SK-N-SH (cell line): ENCODE measurements around the gene GDA. TPM values are rescaled to one million over a fixed set of nuclear protein-coding genes. Genes with fewer than 3 reads are reported as not detected.
A peak's percentile ranks its signal among the peaks of the same experiment; 100 is the strongest.
"Not testable (repeated sequence)": the region's sequence is repeated elsewhere in the genome, so short reads cannot be mapped to it uniquely, and the experiment has no call there.

Experiments used
- CTCF ChIA-PET: fragments of 300-600, 350-600 bp; formaldehyde crosslinking; extraction: SDS; loops from one replicate; lab custom pipeline; 2021; lab: Yijun Ruan, JAX
- POLR2A ChIA-PET: fragments of 350-600 bp; sonication (Branson Sonifier 250); formaldehyde crosslinking; extraction: SDS; loops from one replicate; lab custom pipeline; 2020; ENCODE audit warnings: antibody characterized with exemption, inconsistent platforms; lab: Yijun Ruan, JAX
- DNase-seq: peaks from one replicate; pipeline ENCODE4 v3.0.0; 2012
- H2AFZ ChIP-seq: fragments of 200-600 bp; sonication (generic); 2 replicates; pipeline ENCODE4 v1.8.1; 2016; ENCODE audit warnings: antibody characterized with exemption, mild to moderate bottlenecking, low read depth
- H3F3A ChIP-seq: fragments of 200-600 bp; sonication (generic); replicated peaks from 2 replicates; pipeline ENCODE3; 2016; ENCODE audit warnings: antibody characterized with exemption, mild to moderate bottlenecking; ENCODE audit not compliant: insufficient read depth
- H3K27ac ChIP-seq, 2 experiments: fragments of 200-500 bp in 1 of 2; fragments of 200-600 bp in 1 of 2; sonication (Bioruptor generic) in 1 of 2; sonication (generic), shearing (Covaris generic) in 1 of 2; 2 replicates each; pipeline versions ENCODE4 v1.5.1 to v1.6.1; 2014 to 2016; ENCODE audit warnings: low read depth in 2 of 2, inconsistent platforms in 1 of 2, low read length in 1 of 2, mild to moderate bottlenecking in 1 of 2, mixed read lengths in 1 of 2
- H3K27me3 ChIP-seq: fragments of 200-600 bp; sonication (generic), shearing (Covaris generic); 2 replicates; pipeline ENCODE4 v1.6.1; 2016; ENCODE audit warnings: mixed run types; ENCODE audit not compliant: insufficient read depth
- H3K36me3 ChIP-seq, 2 experiments: fragments of 200-500 bp in 1 of 2; fragments of 200-600 bp in 1 of 2; sonication (Bioruptor generic) in 1 of 2; sonication (generic) in 1 of 2; replicated peaks in 1 of 2; 2 replicates each; pipeline versions ENCODE3 to v1.5.1; 2014 to 2016; ENCODE audit warnings: low read length in 1 of 2, mild to moderate bottlenecking in 1 of 2; ENCODE audit not compliant: insufficient read depth in 2 of 2, control insufficient read depth in 1 of 2
- H3K4me1 ChIP-seq, 2 experiments: fragments of 200-500 bp in 1 of 2; fragments of 200-600 bp in 1 of 2; sonication (Bioruptor generic) in 1 of 2; sonication (generic), shearing (Covaris generic) in 1 of 2; 2 replicates each; pipeline versions ENCODE4 v1.5.1 to v1.6.1; 2014 to 2016; ENCODE audit warnings: low read depth in 1 of 2, low read length in 1 of 2, mixed run types in 1 of 2; ENCODE audit not compliant: insufficient read depth in 2 of 2, control insufficient read depth in 1 of 2
- H3K4me2 ChIP-seq: fragments of 200-600 bp; sonication (generic), shearing (Covaris generic); 2 replicates; pipeline ENCODE4 v1.6.1; 2017; ENCODE audit warnings: mixed run types
- H3K4me3 ChIP-seq, 2 experiments: fragments of 200-500 bp in 1 of 2; fragments of 200-600 bp in 1 of 2; sonication (Bioruptor generic) in 1 of 2; sonication (generic), shearing (Covaris generic) in 1 of 2; 2 replicates each; pipeline versions ENCODE4 v1.5.1 to v1.8.1; 2014 to 2016; ENCODE audit warnings: low read depth in 2 of 2, inconsistent platforms in 1 of 2, low read length in 1 of 2, mild to moderate bottlenecking in 1 of 2, mixed read lengths in 1 of 2, moderate library complexity in 1 of 2
- H3K79me2 ChIP-seq: fragments of 200-600 bp; sonication (generic); 2 replicates; pipeline ENCODE4 v1.8.1; 2017; ENCODE audit warnings: mild to moderate bottlenecking; ENCODE audit not compliant: insufficient read depth
- H3K9ac ChIP-seq: fragments of 200-600 bp; sonication (generic); 2 replicates; pipeline ENCODE4 v1.6.1; 2017; ENCODE audit warnings: mixed run types
- H3K9me2 ChIP-seq: fragments of 200-600 bp; sonication (generic); 2 replicates; pipeline ENCODE4 v1.6.1; 2017; ENCODE audit warnings: mixed run types
- H3K9me3 ChIP-seq: fragments of 200-600 bp; sonication (generic); 2 replicates; pipeline ENCODE4 v1.6.1; 2017; ENCODE audit warnings: mixed run types, mild to moderate bottlenecking, moderate library complexity
- H4K20me1 ChIP-seq: fragments of 200-600 bp; sonication (generic); 2 replicates; pipeline ENCODE4 v1.6.1; 2017; ENCODE audit warnings: mild to moderate bottlenecking, mixed run types; ENCODE audit not compliant: insufficient read depth
- FOXM1 ChIP-seq: IDR thresholded peaks from 2 replicates; pipeline ENCODE4 v1.4.0; 2012; ENCODE audit warnings: low read depth, mild to moderate bottlenecking
- JUND ChIP-seq: IDR thresholded peaks from 2 replicates; pipeline ENCODE4 v1.4.0; 2012
- NFIC ChIP-seq: IDR thresholded peaks from 2 replicates; pipeline ENCODE4 v1.4.0; 2012; ENCODE audit warnings: borderline replicate concordance
- POLR2AphosphoS5 ChIP-seq: IDR thresholded peaks from 2 replicates; pipeline ENCODE4 v1.6.1; 2012; ENCODE audit warnings: low read depth, low read length
- RAD21 ChIP-seq: IDR thresholded peaks from 2 replicates; pipeline ENCODE4 v1.6.1; 2012; ENCODE audit warnings: mild to moderate bottlenecking, low read length
- RXRA ChIP-seq: IDR thresholded peaks from 2 replicates; pipeline ENCODE4 v1.4.0; 2012; ENCODE audit warnings: low read depth, mild to moderate bottlenecking, borderline replicate concordance
- SMC3 ChIP-seq: IDR thresholded peaks from 2 replicates; pipeline ENCODE4 v1.6.1; 2012; ENCODE audit warnings: low read depth, low read length, improper control_type of control experiment
- WGBS: methylation state at CpG from one replicate; pipeline ENCODE4 v1.1.6; 2017; ENCODE audit warnings: low lambda C conversion rate; 5-methylcytosine and 5-hydroxymethylcytosine counted together
- polyA plus RNA-seq, 3 experiments: library from polyadenylated mRNA; depleted of rRNA; stranded (reverse); fragments of >200 nt; gene quantifications; 2 replicates each; pipeline ENCODE4 v1.2.3, GENCODE V29; 2012
- TF ChIP-seq, protein P1 (sequence below): fragments of 200-600 bp; sonication (generic); IDR thresholded peaks from 2 replicates; pipeline ENCODE4 v1.6.1; 2017; ENCODE audit warnings: antibody characterized with exemption, mild to moderate bottlenecking, moderate library complexity
- TF ChIP-seq, protein P2 (sequence below): IDR thresholded peaks from 2 replicates; pipeline ENCODE4 v1.4.0; 2012; ENCODE audit warnings: low read depth, borderline replicate concordance
- TF ChIP-seq, protein P3 (sequence below): fragments of 150-350 bp; IDR thresholded peaks from 2 replicates; pipeline ENCODE4 v1.6.1; 2016; ENCODE audit warnings: mild to moderate bottlenecking, low read depth, low read length

The GDA gene
- polyA plus RNA-seq, 1 of the 3 experiments (the other 2 are of a cell fraction): not detected

DNA sequence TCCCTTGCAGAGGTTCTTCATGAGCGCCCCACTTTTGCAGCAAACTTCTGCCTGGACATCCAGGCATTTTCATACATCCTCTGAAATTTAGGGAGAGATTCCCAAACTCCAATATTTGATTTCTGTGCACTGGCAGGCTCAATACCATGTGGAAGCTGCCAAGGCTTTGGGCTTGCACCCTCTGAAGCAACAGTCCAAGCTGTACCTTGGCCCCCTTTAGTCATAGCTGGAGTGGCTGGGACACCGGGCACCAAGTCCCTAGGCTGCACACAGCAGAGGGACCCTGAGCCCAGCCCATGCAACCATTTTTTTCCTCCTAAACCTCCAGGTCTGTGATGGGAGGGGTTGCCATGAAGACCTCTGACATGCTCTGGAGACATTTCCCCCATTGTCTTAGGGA, 141.1 kb downstream of the GDA start (continued):
- no peak for TF ChIP-seq POLR2AphosphoS5
- TF ChIP-seq, protein P1, sequence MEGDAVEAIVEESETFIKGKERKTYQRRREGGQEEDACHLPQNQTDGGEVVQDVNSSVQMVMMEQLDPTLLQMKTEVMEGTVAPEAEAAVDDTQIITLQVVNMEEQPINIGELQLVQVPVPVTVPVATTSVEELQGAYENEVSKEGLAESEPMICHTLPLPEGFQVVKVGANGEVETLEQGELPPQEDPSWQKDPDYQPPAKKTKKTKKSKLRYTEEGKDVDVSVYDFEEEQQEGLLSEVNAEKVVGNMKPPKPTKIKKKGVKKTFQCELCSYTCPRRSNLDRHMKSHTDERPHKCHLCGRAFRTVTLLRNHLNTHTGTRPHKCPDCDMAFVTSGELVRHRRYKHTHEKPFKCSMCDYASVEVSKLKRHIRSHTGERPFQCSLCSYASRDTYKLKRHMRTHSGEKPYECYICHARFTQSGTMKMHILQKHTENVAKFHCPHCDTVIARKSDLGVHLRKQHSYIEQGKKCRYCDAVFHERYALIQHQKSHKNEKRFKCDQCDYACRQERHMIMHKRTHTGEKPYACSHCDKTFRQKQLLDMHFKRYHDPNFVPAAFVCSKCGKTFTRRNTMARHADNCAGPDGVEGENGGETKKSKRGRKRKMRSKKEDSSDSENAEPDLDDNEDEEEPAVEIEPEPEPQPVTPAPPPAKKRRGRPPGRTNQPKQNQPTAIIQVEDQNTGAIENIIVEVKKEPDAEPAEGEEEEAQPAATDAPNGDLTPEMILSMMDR: no peak

DNA sequence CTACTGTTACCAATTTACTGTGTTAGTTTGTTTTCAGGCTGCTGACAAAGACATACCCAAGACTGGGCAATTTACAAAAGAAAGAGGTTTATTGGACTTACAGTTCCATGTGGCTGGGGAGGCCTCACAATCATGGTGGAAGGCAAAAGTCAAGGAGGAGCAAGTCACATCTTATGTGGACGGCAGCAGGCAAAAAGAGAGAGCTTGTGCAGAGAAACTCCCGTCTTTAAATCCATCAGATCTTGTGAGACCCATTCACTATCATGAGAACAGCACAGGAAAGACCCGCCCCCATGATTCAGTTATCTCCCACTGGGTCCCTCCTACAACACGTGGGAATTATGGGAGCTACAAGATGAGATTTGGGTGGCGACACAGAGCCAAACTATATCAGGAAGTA, 142.3 kb downstream of the GDA start:
- CTCF ChIA-PET: interaction anchor here (0.8 to 3.2 kb wide), 7 partner anchors 11 to 305 kb away, joined by 3 to 14 read pairs (median 4); no protein-coding TSS in a partner anchor
- H2AFZ ChIP-seq, H3K9me3 ChIP-seq, H3K27ac ChIP-seq, H3K79me2 ChIP-seq, H3K4me2 ChIP-seq, H4K20me1 ChIP-seq, H3K36me3 ChIP-seq, DNase-seq, H3K4me1 ChIP-seq, POLR2A ChIA-PET, H3K9ac ChIP-seq, H3F3A ChIP-seq, H3K9me2 ChIP-seq, H3K27me3 ChIP-seq, H3K4me3 ChIP-seq: not testable (repeated sequence)
- 36% methylated on average over 5 of the region's 5 CpGs for WGBS

DNA sequence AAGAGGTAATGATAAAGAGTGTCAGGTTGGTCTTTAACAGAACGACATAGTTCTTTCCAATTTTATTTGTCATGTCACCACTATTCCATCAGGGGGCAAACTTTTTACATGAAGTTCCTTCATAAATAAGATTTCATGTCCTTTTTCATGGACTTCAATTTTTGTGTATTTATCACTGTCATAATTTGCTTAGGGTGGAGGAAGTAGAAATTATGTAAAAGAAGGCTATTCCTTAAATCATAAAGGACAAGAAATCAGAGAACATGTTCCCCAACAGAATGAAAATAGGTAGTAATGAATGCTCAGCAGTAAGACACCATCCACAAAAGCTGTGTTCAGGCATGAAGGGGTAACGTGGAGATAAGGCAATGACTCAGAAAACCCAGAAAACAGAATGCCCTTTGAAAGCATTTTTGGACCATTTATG, 143.0 kb downstream of the GDA start:
- Histone ChIP-seq H3K4me3 (no peak overlapping the region), H3K27ac (no peak overlapping the region), H3K79me2 (no peaks in the 10 kb centered on the region), H3F3A (peaks cover 4% of the 10 kb centered on the region), H3K36me3 (no peaks in the 10 kb centered on the region), H3K9me2 (no peaks in the 10 kb centered on the region), H4K20me1 (no peaks in the 10 kb centered on the region), H3K9ac (no peak overlapping the region), H3K9me3 (no peaks in the 10 kb centered on the region), H3K4me1 (no peaks in the 10 kb centered on the region; a peak in 1 of 4 replicates), H2AFZ (peak overlapping the region; percentile 60; the same call in 1 of the 2 replicates), H3K27me3 (peaks cover 8% of the 10 kb centered on the region; the same call in 1 of the 2 replicates), H3K4me2 (no peak overlapping the region)
- peak; percentile 27 for DNase-seq
- ChIA-PET CTCF (interaction anchor here (0.5 to 3.2 kb wide), 20 partner anchors 11 to 856 kb away, joined by 3 to 14 read pairs (median 4); no protein-coding TSS in a partner anchor), POLR2A (no interaction called here)
- 10% methylated on average over 2 of the region's 2 CpGs for WGBS
- TF ChIP-seq RAD21: peak; percentile 68
- TF ChIP-seq, protein P2, sequence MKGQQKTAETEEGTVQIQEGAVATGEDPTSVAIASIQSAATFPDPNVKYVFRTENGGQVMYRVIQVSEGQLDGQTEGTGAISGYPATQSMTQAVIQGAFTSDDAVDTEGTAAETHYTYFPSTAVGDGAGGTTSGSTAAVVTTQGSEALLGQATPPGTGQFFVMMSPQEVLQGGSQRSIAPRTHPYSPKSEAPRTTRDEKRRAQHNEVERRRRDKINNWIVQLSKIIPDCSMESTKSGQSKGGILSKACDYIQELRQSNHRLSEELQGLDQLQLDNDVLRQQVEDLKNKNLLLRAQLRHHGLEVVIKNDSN: no peak
- TF ChIP-seq, protein P3, sequence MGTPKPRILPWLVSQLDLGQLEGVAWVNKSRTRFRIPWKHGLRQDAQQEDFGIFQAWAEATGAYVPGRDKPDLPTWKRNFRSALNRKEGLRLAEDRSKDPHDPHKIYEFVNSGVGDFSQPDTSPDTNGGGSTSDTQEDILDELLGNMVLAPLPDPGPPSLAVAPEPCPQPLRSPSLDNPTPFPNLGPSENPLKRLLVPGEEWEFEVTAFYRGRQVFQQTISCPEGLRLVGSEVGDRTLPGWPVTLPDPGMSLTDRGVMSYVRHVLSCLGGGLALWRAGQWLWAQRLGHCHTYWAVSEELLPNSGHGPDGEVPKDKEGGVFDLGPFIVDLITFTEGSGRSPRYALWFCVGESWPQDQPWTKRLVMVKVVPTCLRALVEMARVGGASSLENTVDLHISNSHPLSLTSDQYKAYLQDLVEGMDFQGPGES: no peak
- TF ChIP-seq SMC3: peak; percentile 41
- no peak for TF ChIP-seq RXRA
- TF ChIP-seq FOXM1: no peak
- no peak for TF ChIP-seq JUND
- TF ChIP-seq, protein P1: peak; percentile 64
- no peak for TF ChIP-seq NFIC
